RPMI7951 (cell line): ENCODE measurements around the gene ZGPAT. TPM values are rescaled to one million over a fixed set of nuclear protein-coding genes. Genes with fewer than 3 reads are reported as not detected.

Source experiments
- DNase-seq: peaks from one replicate; pipeline ENCODE4 v3.0.0-alpha.2; 2012; ENCODE audit warnings: low read depth
- total RNA-seq: library from RNA; depleted of rRNA; stranded (reverse); fragments of >200 nt; shearing (Covaris generic); gene quantifications from 2 replicates; pipeline ENCODE4 v1.2.3, GENCODE V29; 2014

ZGPAT gene
- total RNA-seq, 1 experiment from 2014 or later, result 8.3 TPM

GRCh38 chr20:63744574-63745423 lies 37.0 kb downstream of the ZGPAT start:
- no peak for DNase-seq

- DNase-seq, result no peak
Measured at GRCh38 chr20:63745424-63745805, 37.6 kb downstream of the ZGPAT start.

GRCh38 chr20:63745961-63746731 lies 38.3 kb downstream of the ZGPAT start:
- no peak for DNase-seq

GRCh38 chr20:63746751-63747315 lies 39.0 kb downstream of the ZGPAT start:
- no peak for DNase-seq

- no peak for DNase-seq
Measured at GRCh38 chr20:63747622-63748069, 39.8 kb downstream of the ZGPAT start.

- no peak for DNase-seq
Measured at GRCh38 chr20:63748070-63748933, 40.5 kb downstream of the ZGPAT start.

- no peak for DNase-seq
Measured at GRCh38 chr20:63748934-63749270, 41.1 kb downstream of the ZGPAT start.

GRCh38 chr20:63749597-63750508 lies 42.0 kb downstream of the ZGPAT start:
- DNase-seq, result no peak

GRCh38 chr20:63750807-63751470 lies 43.1 kb downstream of the ZGPAT start:
- no peak for DNase-seq

- no peak for DNase-seq
Measured at GRCh38 chr20:63751471-63752271, 43.8 kb downstream of the ZGPAT start.

GRCh38 chr20:63752411-63753101 lies 44.7 kb downstream of the ZGPAT start:
- DNase-seq, result no peak

GRCh38 chr20:63753381-63753780 lies 45.5 kb downstream of the ZGPAT start:
- DNase-seq, result no peak

- no peak for DNase-seq
Measured at GRCh38 chr20:63754008-63754407, 46.2 kb downstream of the ZGPAT start.

- no peak for DNase-seq
Measured at GRCh38 chr20:63755933-63756647, 48.3 kb downstream of the ZGPAT start.

- no peak for DNase-seq
Measured at GRCh38 chr20:63756648-63756991, 48.8 kb downstream of the ZGPAT start.

- no peak for DNase-seq
Measured at GRCh38 chr20:63758152-63758551, 50.3 kb downstream of the ZGPAT start.

GRCh38 chr20:63759377-63759901 lies 51.6 kb downstream of the ZGPAT start:
- no peak for DNase-seq
